ENCODE data around the gene RLBP1. TPM values are rescaled to one million over a fixed set of nuclear protein-coding genes. Genes with fewer than 3 reads are reported as not detected.

The RLBP1 gene
- total and polyA plus RNA-seq, 2 experiments from 2014 or later: not detected

GRCh38 chr15:89184886-89185526 is 36.4 kb downstream of the RLBP1 start:
- Histone ChIP-seq H3K4me3 (no peak overlapping the region), H3K4me1 (ENCODE audit: insufficient read depth) (no peaks in the 10 kb centered on the region), H3K9me3 (ENCODE audit: low read depth) (no peaks in the 10 kb centered on the region), H3K79me2 (no peaks in the 10 kb centered on the region), H3K27me3 (no peaks in the 10 kb centered on the region), H4K20me1 (ENCODE audit: insufficient read depth, poor library complexity, severe bottlenecking) (no peaks in the 10 kb centered on the region), H3K27ac (no peak overlapping the region), H3K36me3 (replicated peaks; ENCODE audit: insufficient read depth, low read depth) (no peaks in the 10 kb centered on the region), H2AFZ (no peak overlapping the region), H3K4me2 (no peak overlapping the region), H3K9me2 (replicated peaks; ENCODE audit: insufficient read depth) (no peaks in the 10 kb centered on the region)
- TF ChIP-seq EZH2phosphoT487 (IDR thresholded peaks at IDR 0.05; ENCODE audit: low read depth, severe bottlenecking, unreplicated experiment) (no peak), EZH2 (IDR thresholded peaks at IDR 0.05; ENCODE audit: borderline replicate concordance) (no peak), CTCF (IDR thresholded peaks at IDR 0.05; ENCODE audit: poor library complexity) (no peak)
- WGBS (ENCODE audit: low lambda C conversion rate, missing lambda C conversion rate): 96% methylated on average over 11 of the region's 12 CpGs
- DNase-seq (ENCODE audit: low spot score): no peak

- DNase-seq (ENCODE audit: low spot score): no peak
- no peak overlapping the region for H3K27ac ChIP-seq
- no peak overlapping the region for H3K4me2 ChIP-seq
- WGBS (ENCODE audit: low lambda C conversion rate, missing lambda C conversion rate): 79% methylated on average over 6 of the region's 6 CpGs
- TF ChIP-seq CTCF (IDR thresholded peaks at IDR 0.05; ENCODE audit: poor library complexity) (no peak), EZH2 (IDR thresholded peaks at IDR 0.05; ENCODE audit: borderline replicate concordance) (no peak), EZH2phosphoT487 (IDR thresholded peaks at IDR 0.05; ENCODE audit: low read depth, severe bottlenecking, unreplicated experiment) (no peak)
- H3K9me3 ChIP-seq (ENCODE audit: low read depth): no peaks in the 10 kb centered on the region
- H3K79me2 ChIP-seq: no peaks in the 10 kb centered on the region
- no peak overlapping the region for H3K4me3 ChIP-seq
- H3K9me2 ChIP-seq (replicated peaks; ENCODE audit: insufficient read depth): no peaks in the 10 kb centered on the region
- H2AFZ ChIP-seq: no peak overlapping the region
- no peaks in the 10 kb centered on the region for H3K36me3 ChIP-seq (replicated peaks; ENCODE audit: insufficient read depth, low read depth)
- H3K4me1 ChIP-seq (ENCODE audit: insufficient read depth): no peaks in the 10 kb centered on the region
- no peaks in the 10 kb centered on the region for H4K20me1 ChIP-seq (ENCODE audit: insufficient read depth, poor library complexity, severe bottlenecking)
- no peaks in the 10 kb centered on the region for H3K27me3 ChIP-seq
These were observed 37.0 kb downstream of the RLBP1 start for GRCh38 chr15:89184357-89184756.

- no peak overlapping the region for H3K27ac ChIP-seq
- no peaks in the 10 kb centered on the region for H3K79me2 ChIP-seq
- no peaks in the 10 kb centered on the region for H4K20me1 ChIP-seq (ENCODE audit: insufficient read depth, poor library complexity, severe bottlenecking)
- H3K4me3 ChIP-seq: no peak overlapping the region
- no peak overlapping the region for H3K4me2 ChIP-seq
- no peaks in the 10 kb centered on the region for H3K36me3 ChIP-seq (replicated peaks; ENCODE audit: insufficient read depth, low read depth)
- H3K9me3 ChIP-seq (ENCODE audit: low read depth): no peaks in the 10 kb centered on the region
- H3K9me2 ChIP-seq (replicated peaks; ENCODE audit: insufficient read depth): no peaks in the 10 kb centered on the region
- H3K27me3 ChIP-seq: no peaks in the 10 kb centered on the region
- no peak for TF ChIP-seq CTCF (IDR thresholded peaks at IDR 0.05; ENCODE audit: poor library complexity)
- no peak for TF ChIP-seq EZH2 (IDR thresholded peaks at IDR 0.05; ENCODE audit: borderline replicate concordance)
- TF ChIP-seq EZH2phosphoT487 (IDR thresholded peaks at IDR 0.05; ENCODE audit: low read depth, severe bottlenecking, unreplicated experiment): no peak
- no peak overlapping the region for H2AFZ ChIP-seq
- no peak for DNase-seq (ENCODE audit: low spot score)
- H3K4me1 ChIP-seq (ENCODE audit: insufficient read depth): peaks cover 4% of the 10 kb centered on the region
- WGBS (ENCODE audit: low lambda C conversion rate, missing lambda C conversion rate): 78% methylated on average over 5 of the region's 5 CpGs
These were observed 41.2 kb downstream of the RLBP1 start for GRCh38 chr15:89179966-89180875.
